GM18508 (cell line): ENCODE data around the gene CTNND2.

Experiments used
- ATAC-seq: cut with Tn5 transposase; IDR thresholded peaks from one replicate; pipeline ENCODE4 v1.9.1; 2021; ENCODE audit warnings: moderate number of reproducible peaks; ENCODE audit not compliant: insufficient read depth, unreplicated experiment

Gene CTNND2

GRCh38 chr5:11785771-11786352 lies 118.4 kb downstream of the CTNND2 start:
- no peak for ATAC-seq

DNA sequence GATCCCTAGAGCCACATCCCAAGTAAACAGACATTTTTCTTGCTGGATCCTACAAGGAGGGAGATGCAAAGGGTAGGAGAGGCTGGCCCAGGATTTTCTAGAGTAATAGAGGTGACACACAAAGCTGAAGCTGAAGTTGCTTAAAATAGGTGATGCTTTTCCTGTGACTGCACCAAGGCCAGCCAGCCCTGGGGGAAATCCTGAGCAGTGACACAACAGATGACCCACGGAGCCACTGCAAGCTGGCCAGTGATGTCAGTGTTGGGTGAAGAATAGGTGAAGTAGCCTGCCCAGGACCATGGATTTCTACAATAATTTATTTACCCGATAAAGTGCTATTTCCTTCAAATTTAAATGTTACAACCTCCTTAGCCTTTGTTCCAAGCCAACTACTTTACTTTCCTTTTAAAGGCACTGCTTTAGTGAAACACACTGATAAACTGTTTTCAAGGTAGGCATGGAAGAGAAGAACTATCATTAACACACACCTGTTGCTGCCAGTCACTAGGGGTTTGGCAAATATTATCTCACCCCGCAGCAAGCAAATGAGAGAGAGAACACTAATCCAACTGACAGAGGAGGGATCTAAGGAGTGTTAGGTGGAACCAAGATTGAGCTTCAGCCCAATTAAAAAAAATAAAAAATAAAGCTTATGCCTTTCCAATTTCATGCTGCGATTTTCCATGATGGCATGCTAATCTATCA lies 123.5 kb downstream of the CTNND2 start:
- no peak for ATAC-seq

- ATAC-seq = no peak
Observed at GRCh38 chr5:11777096-11777495, 127.2 kb downstream of the CTNND2 start.

DNA sequence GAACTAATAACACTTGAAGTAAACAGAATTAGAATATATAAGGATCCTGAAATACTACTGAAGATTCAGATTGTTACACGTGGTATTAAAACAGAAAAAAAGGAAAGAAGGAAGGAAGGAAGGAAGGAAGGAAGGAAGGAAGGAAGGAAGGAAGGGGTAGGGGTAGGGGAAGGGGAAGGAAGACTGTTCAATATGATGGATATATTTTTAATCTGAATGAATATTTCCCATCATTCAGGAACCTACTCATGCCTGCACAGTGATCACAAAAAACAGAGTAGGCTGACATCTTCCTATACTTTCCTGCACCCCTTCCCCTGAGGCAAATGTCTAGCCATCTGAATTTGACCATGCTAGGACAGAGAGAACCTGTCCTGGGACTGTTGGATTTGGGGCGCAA lies 133.9 kb downstream of the CTNND2 start:
- no peak for ATAC-seq

DNA sequence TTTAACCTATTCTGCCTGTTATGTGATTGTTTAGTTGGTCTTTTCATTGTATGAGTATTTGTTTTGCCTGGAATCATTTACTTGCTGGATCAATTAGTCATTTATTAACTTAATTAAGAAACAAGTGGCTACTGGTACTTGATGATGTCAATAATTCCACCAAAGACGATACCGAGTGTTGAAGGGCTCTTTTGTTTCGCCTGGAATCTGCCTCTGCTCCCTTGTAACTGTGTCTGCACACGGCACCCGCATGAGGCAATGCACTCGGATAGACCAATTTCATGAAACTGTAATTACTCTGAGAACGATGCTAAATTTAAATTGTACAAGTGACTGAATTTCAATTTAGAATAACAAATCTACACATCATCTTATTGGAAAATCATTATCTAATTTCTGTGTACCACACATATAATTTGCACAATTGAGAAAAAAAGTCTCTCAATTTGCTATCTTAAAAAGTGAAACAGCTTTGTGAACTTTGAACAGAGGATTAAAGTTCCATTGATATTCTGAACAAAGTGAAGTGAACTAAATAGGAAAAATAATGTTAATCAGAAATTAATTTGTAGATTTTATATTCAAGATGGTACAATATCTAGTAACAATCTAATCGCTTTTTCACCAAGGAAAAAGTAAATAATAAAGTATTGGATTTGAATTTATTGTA lies 143.2 kb downstream of the CTNND2 start:
- no peak for ATAC-seq

GRCh38 chr5:11758321-11758720 lies 145.9 kb downstream of the CTNND2 start:
- ATAC-seq = no peak

GRCh38 chr5:11757661-11758060 lies 146.6 kb downstream of the CTNND2 start:
- no peak for ATAC-seq

- no peak for ATAC-seq
Observed at GRCh38 chr5:11737010-11737409, 167.2 kb downstream of the CTNND2 start.

DNA sequence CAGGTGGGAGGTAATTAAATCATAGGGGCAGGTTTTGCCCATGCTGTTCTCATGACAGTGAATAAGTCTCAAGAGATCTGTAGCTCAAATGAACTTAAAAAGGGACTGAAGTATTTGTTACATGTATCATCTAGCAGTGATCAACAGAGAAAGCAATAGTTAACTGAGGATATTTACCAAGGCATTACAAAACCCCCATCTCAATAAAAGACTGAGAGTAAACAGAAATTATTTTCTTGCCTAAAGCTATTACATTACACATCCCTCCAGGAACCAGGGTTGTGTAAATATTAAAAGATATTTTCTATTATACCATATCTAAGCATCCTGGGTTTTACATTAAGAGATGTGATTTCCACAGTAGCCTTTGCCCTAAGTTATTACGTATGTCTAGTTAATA lies 169.9 kb downstream of the CTNND2 start:
- no peak for ATAC-seq

GRCh38 chr5:11733840-11734192 lies 170.4 kb downstream of the CTNND2 start:
- ATAC-seq = no peak

- no peak for ATAC-seq
Observed at GRCh38 chr5:11733185-11733839, 170.9 kb downstream of the CTNND2 start.

GRCh38 chr5:11724940-11725339 lies 179.3 kb downstream of the CTNND2 start:
- ATAC-seq = no peak

DNA sequence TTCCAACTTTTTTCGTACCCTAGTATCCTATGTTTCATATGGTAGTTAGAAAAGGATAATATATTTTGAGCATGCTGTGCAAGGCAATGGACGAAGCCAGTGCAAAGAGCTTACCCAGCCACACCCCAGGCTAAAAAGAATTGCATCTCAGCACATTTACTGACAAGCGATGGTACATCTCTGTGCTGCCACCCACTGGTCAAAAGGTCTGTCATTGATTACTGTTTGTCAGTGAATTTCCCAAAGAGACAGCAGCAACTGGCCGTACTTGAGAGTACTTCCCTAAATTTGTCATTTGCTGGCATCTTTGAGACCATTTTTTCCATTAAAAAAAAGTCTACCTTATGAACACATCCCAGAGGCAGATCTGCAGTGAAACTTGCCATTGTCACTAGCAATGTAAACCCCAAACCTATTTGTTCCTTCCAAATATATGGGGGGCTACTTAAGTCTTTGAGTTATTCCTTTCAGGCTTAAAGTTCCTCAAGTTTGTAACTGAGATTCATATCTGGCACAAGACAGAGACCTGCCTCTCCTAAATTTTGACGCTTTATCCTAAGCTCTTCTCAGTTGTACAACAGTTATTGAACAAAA lies 184.3 kb downstream of the CTNND2 start:
- ATAC-seq = no peak

GRCh38 chr5:11715461-11716196 lies 188.6 kb downstream of the CTNND2 start:
- no peak for ATAC-seq

DNA sequence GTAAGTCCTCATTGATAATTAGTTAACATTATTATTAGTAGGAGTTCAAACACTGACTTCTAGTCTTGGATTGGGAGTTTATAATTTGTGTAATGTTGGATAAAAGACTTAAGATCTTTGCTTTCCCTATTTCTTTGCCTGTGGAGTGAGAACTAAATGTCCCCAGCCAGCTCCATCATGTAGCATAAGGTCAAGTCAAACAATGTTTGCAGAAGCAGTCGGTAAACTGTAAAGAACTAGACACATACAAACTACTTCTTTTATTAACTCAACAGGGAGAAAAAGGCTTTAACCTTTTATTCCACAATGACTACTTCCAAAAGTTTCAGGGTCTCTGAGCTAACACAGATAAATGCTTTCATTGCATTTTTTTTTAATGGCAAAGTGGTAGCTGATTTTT lies 192.3 kb downstream of the CTNND2 start:
- ATAC-seq = no peak

GRCh38 chr5:11709021-11709420 lies 195.2 kb downstream of the CTNND2 start:
- no peak for ATAC-seq

- no peak for ATAC-seq
Observed at GRCh38 chr5:11704916-11705315, 199.3 kb downstream of the CTNND2 start.

DNA sequence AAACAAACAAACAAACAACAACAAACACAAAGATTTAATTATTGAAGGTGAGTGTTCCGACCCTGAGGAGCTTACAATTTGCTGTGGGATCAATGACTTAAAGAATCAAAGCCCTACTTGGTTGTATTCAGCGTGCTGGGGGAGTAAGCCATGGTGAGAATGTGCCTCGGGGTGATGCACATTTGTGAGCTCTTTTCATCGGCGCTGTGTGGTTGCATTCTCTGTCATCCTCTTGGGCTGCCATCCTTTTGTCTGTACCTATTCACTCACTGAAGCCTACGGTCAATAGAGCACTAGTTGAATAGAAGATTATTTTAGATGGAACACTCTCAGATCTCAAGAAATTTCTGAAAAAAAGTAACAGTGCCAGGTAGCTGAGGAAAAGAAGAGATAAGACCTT lies 203.9 kb downstream of the CTNND2 start:
- no peak for ATAC-seq

GRCh38 chr5:11692636-11693035 lies 211.6 kb downstream of the CTNND2 start:
- no peak for ATAC-seq

DNA sequence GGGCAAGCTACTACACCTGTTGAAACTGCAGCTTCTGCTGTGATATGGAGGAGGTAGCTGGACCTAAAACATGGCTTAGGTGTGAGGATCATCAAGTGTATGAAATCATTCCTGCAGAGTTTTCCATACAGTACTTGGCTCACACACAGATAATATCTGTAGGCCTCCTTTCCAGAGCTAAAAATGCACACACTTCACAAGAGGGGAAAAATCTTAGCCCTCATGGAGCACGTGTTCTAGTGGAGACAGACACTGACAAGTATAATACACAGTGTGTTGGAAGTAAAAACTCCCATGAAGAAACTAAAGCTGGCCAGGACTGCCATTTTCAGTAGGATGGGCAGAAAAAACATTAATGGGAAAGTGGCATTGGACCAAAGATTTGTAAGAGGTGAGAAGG lies 216.7 kb downstream of the CTNND2 start:
- ATAC-seq = no peak
